ENCODE results near the gene OR1C1. TPM values are rescaled to one million over a fixed set of nuclear protein-coding genes. Genes with fewer than 3 reads are reported as not detected.
"Not testable (repeated sequence)": the region's sequence is repeated elsewhere in the genome, so short reads cannot be mapped to it uniquely, and the experiment has no call there.

The OR1C1 gene, protein sequence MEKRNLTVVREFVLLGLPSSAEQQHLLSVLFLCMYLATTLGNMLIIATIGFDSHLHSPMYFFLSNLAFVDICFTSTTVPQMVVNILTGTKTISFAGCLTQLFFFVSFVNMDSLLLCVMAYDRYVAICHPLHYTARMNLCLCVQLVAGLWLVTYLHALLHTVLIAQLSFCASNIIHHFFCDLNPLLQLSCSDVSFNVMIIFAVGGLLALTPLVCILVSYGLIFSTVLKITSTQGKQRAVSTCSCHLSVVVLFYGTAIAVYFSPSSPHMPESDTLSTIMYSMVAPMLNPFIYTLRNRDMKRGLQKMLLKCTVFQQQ
- not detected in 2 replicates for total RNA-seq

DNA sequence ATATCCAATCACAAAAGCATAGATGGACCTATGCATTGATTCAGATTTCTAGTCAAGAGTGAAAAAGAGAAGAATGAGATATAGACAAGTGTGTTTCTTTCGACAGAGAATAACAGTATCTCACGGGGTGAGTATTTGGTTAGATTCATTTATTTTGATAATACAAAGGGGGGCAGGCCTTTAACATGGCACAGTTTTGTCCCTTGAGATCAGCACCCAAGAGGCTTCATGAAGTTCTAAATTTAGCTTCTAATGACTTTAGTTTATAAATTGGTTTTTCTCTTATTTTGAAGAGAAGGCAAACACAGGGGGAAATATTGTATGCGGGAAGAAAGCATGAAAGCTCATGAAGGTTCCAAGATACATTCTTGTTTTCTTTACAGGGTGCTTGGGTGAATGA is at the start of gene OR1C1:
TSS of gene OR1C1 (minus strand) at position 101 of the 400 bp plus-strand sequence. CDS start 2,150 bp downstream, outside the sequence.
- no peak for DNase-seq (ENCODE audit: extremely low read depth, low read depth, low spot score)

DNA sequence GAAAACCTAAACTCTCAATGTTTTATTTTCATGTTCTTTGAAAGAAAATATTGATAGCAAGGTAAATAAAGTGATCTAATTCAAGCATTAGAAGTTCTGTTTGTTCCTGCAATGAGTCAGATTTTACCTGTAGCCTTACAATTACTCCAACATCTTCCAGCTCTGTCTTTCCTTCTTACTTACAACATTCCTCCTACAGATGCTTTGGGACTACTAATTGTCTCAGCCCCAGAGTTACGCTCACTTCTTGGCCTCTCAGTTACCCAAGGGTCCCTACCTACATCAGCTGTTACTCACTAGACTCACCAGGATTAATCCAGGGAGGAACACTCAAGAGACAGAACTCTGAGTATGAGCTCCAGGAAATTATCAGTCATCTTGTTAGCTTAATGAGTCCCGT is 37.2 kb upstream of the OR1C1 start:
- no peak for DNase-seq (ENCODE audit: extremely low read depth, low read depth, low spot score)

DNA sequence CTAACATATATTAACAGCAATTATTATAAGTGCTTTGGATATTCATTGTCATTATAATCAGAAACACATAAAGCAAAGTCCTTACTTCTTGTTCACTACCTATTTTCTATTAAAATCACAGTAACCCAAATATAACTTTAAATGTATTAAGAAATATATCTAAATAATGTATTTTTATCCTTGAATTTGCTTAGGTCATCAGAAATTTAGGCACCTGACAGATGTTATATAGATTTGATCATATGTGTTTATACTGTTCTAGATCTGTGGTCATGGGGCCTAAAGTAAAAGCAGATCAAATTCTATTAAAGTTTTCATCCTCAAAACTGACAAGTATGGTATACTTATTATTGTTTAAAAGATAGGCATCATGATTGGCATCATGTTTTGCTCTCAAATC is 9.2 kb upstream of the OR1C1 start:
- no peak for DNase-seq (ENCODE audit: extremely low read depth, low read depth, low spot score)

DNA sequence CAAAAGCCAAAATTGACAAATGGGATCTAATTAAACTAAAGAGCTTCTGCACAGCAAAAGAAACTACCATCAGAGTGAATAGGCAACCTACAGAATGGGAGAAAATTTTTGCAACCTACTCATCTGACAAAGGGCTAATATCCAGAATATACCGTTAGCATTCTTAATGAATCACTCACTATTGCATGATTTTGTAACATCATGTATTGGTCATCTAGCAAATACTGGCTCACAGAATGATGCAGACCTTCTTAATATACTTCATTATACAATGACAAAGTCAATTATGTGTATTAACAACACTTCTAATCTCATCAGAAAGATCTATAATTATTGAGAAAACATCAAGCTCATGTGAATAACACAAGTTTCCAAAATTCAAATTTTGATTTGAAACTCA is 6.0 kb downstream of the OR1C1 start:
- not testable (repeated sequence) for DNase-seq (ENCODE audit: extremely low read depth, low read depth, low spot score)

DNA sequence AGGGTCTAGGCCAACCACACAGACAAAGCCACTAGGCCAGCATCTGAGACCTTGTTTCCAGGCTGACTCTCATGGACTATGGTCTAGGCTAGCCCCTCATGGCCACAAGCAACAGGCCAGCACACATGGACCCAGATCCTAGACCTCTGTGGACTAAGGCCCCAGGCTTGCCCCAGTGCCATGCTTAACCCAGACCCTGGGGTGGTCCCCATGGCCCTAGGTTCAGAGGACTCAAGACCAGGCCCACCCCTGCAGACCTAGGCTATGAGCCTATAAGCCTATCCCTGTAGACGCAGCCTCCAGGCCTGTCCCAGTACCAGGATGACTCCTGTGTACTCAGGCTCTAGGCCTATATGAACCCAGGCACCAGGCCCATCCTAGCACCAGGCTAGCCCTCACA is 10.5 kb downstream of the OR1C1 start:
- DNase-seq (ENCODE audit: extremely low read depth, low read depth, low spot score) = no peak

DNA sequence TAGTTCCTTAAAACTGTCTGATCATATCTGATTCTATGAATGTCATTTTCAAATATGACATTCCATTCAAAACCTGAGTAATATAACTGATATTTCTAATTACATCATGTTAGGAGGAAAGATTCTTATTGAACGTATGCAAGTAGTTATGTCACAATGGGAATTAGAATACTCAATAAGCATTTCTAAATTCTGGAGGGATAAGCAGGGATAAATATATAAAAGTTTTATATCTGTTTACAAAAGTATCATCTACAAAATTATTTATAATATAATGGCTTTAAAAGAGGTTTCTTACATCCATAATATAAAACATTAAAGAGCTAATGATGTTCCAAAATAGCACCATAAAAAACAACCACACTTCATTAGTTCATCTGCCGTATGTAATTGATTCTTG is 12.3 kb downstream of the OR1C1 start, which contains the start of gene OR14A2:
TSS of gene OR14A2 (minus strand) at position 101 of the 400 bp plus-strand sequence.
- no peak for DNase-seq (ENCODE audit: extremely low read depth, low read depth, low spot score)

DNA sequence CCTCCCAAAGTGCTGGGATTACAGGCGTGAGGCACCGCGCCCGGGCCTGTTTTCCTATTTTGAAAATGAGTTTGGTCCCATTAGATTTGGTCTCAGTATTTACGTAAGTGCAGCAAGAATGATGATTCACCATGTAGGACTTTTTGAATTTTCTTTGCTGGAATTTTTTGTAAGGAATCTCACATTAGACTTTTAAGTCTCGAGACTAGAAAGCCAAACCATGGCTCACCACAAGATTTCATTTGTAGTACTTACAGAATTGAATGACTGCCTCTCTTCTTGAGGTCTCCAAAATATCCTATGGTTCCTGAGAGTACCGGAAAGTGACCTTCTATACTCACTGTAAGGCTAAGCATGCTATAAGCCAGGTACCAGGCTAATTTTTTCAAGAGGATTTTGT is 12.7 kb downstream of the OR1C1 start:
- DNase-seq (ENCODE audit: extremely low read depth, low read depth, low spot score) = no peak

DNA sequence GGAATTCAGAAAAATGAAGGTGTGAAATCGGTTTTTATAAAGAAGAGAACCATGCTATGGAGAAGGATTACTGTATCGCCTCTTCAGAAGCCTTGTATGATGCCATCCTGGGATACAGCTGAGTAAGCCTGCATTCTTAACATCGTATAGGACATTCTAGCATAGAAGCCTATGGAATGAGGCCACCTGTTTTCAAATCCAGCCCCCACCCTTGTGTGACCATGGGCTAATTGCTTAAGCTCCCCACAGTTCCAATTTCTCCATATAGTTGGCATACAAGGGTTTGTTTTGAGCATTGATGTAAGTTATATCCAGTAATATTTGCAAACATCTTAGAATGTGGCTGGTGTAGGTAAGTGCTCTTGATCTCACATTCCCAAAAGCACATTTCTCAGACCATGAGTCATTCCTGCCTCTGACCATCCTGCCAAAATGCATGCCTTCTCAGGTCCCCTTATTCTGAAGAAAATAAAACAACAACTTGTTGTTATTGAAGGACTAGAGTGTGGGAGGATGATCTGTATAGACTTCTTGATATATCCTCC is 13.9 kb downstream of the OR1C1 start:
- no peak for DNase-seq (ENCODE audit: extremely low read depth, low read depth, low spot score)

DNA sequence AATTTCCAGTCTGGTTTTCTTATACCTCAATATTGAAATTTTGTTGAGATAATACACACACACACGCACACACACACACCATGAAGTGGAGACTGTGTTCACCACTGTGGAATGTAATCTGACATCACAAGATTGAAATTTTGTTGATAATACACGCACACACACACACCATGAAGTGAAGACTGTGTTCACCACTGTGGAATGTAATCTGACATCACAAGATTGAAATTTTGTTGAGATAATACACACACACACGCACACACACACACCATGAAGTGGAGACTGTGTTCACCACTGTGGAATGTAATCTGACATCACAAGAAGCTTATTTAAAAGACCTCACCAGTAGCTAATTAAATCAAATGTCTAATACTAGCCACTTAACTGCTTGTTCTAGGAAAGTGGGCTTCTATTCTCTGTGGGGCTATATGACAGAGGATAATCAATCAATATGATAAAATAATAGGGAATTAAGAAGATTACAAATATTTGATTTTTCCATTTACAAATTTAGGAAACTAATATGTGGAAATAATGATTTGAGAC is 18.1 kb downstream of the OR1C1 start:
- DNase-seq (ENCODE audit: extremely low read depth, low read depth, low spot score) = not testable (repeated sequence)

DNA sequence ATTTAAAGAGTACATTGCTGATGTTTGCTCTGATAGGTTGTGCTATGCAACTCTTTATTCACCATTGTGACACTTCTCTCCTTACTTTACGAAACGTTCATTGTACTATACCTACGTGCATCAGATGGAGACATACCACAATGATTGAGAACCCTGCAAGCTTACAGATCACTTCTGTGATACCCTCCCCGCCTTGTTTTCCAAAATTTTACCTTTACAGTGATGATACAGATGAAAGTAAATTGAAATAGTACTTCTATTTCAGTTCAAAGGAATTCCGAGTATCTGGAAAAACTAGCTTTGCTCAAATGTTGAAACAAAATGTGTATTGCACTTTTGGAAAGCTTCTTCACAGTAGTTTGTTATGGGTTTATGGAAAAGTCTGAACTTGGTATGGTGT is 18.6 kb downstream of the OR1C1 start:
- no peak for DNase-seq (ENCODE audit: extremely low read depth, low read depth, low spot score)

DNA sequence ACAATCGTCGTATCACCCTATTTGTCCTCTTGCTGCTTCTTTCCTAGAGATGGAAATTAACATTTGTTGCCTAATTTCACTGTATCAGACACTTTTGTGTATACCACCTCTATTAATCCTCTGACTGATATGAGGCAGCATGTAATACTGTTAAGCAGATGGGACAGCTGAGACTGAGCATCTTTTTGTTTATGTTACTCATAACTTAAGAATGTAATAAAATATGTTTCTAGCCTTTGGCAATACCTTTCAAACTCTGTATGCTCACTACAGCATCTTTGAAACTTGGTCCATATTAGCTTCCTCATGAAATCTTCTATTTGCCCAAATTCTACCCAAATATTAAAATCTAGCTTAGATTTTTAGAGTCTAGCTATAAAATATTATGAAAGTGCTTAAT is 19.6 kb downstream of the OR1C1 start:
- no peak for DNase-seq (ENCODE audit: extremely low read depth, low read depth, low spot score)

DNA sequence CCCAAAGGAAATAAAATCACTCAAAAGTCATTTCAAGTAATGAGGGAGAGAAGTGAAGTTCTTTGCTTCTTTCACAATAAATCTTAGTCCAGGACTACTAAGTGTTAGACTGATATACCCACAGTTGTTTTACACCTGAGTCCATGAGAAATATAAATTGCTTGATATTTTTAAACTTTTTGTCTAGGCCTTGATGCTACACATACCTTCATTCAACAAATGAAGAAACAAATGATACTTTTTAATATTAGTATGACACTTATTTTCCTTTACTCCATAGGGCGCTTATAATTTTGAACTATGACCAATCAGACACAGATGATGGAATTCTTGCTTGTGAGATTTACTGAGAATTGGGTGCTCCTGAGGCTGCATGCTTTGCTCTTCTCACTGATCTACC is 22.0 kb downstream of the OR1C1 start, which contains the start of gene OR14K1:
TSS of gene OR14K1 (plus strand) at position 301 of the 400 bp plus-strand sequence. CDS start at position 301, 0 bp downstream.
- DNase-seq (ENCODE audit: extremely low read depth, low read depth, low spot score) = no peak

DNA sequence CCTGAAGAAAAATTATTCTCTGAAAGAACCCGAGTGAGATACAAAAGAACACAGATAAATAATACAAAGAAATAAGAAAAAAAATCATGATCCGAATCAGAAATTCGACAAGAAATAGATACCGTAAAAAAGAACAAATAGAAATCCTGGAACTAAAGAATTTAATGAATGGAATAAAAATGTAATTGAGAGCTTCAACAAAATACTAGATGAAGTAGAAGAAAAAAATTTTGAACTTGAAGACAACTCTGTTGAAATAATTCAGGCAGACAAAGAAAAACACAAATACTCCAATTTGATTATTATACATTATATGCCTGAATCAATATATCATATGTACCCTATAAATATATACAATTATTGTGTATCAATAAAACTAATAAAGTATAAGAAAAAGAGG is 39.1 kb downstream of the OR1C1 start:
- DNase-seq (ENCODE audit: extremely low read depth, low read depth, low spot score) = no peak

DNA sequence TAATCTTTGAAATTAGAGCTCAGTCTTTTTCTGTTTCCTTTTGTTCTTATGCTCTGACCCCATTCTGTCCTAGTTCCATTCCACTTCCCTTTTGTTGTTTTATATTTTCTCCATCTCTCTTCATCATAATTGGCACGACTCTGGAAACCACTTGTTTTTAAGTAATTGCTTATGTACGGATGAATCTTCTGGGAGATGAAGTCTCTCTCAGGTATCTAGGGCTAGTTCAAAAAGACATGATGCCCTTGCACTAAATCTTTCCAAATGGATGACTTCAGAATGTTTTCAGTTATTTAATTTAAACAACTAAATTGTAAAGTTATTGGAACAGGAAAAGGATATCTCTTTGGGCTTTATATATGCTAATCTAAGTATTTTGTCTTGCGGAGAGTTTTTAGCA is 43.8 kb downstream of the OR1C1 start, which contains the start of gene OR6F1:
TSS of gene OR6F1 (minus strand) at position 101 of the 400 bp plus-strand sequence. CDS start 3,891 bp downstream, outside the sequence.
- DNase-seq (ENCODE audit: extremely low read depth, low read depth, low spot score) = no peak

DNA sequence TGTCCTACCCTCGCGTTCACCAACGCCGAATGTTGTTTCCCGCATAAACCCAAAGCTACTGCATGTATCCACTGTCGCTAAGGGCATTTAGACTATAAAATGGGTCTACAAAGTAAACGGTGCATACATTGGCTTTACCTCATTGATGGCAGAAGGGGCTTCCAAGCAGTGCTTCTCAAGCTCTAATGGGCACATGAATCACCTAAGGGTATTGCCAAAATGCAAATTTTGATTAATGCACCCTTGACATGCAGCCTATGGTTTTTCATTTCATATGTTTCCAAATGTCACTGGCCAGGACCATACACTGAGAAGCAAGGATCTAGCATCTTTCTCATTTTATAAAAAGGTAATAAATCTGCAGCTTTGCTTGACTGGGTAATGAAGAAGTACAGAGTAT is 46.6 kb downstream of the OR1C1 start:
- DNase-seq (ENCODE audit: extremely low read depth, low read depth, low spot score) = no peak

DNA sequence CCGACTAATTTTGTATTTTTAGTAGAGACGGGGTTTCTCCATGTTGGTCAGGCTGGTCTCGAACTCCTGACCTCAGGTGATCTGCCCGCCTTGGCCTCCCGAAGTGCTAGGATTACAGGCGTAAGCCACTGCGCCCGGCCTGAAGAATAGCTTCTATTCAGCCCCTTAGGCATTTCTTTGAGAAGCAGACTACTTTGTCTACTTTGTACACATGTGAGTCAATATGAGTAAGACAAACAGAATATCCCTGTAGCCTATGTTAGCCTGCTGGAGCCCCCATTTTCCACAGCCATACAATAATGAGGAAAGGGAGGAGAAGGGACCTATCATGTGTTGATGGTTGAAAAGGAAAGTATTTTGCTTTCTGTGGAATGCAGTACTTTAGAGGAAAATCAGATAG is 49.7 kb downstream of the OR1C1 start:
- DNase-seq (ENCODE audit: extremely low read depth, low read depth, low spot score) = not testable (repeated sequence)

Other genes with a start within 250 kb of the OR1C1 start
- not detected in 2 replicates for gene OR2C3, start 224.1 kb downstream of the OR1C1 start, total RNA-seq
- not detected in 2 replicates for gene GCSAML, start 211.4 kb downstream of the OR1C1 start, total RNA-seq
- gene OR2G2, start 172.2 kb downstream of the OR1C1 start, total RNA-seq = not detected in 2 replicates
- gene OR2G3, start 155.0 kb downstream of the OR1C1 start, total RNA-seq = not detected in 2 replicates
- gene OR13G1, start 80.8 kb downstream of the OR1C1 start, total RNA-seq = not detected in 2 replicates
- not detected in 2 replicates for gene OR6F1, start 43.9 kb downstream of the OR1C1 start, total RNA-seq
- not detected in 2 replicates for gene OR14K1, start 21.9 kb downstream of the OR1C1 start, total RNA-seq
- gene OR14A2, start 12.4 kb downstream of the OR1C1 start, total RNA-seq = not detected in 2 replicates
- gene OR14A16, start 63.6 kb upstream of the OR1C1 start, total RNA-seq = not detected in 2 replicates
- gene OR11L1, start 81.3 kb upstream of the OR1C1 start, total RNA-seq = not detected in 2 replicates
- gene TRIM58, start 96.6 kb upstream of the OR1C1 start, total RNA-seq = 2.4 and 3.0 TPM in 2 replicates
- gene OR2W3, start 135.0 kb upstream of the OR1C1 start, total RNA-seq = 0.58 TPM in 1 of 2 replicates, not detected in the other
- gene OR2T8, start 159.7 kb upstream of the OR1C1 start, total RNA-seq = not detected in 2 replicates
- not detected in 2 replicates for gene OR2AJ1, start 164.3 kb upstream of the OR1C1 start, total RNA-seq
- not detected in 2 replicates for gene OR2L8, start 188.3 kb upstream of the OR1C1 start, total RNA-seq
- gene OR2AK2, start 204.7 kb upstream of the OR1C1 start, total RNA-seq = not detected in 2 replicates